GM23338 (cell line): Measurements from ENCODE around the gene HSD11B1L. TPM values are rescaled to one million over a fixed set of nuclear protein-coding genes. Genes with fewer than 3 reads are reported as not detected.

Source experiments
- ATAC-seq: fragments of 200-7000 bp; cut with Tn5 transposase; 3 replicates; pipeline ENCODE4 v1.9.1; 2020
- DNase-seq: peaks from one replicate; pipeline ENCODE4 v3.0.0-alpha.2; 2015; ENCODE audit warnings: low spot score
- H2AFZ ChIP-seq: fragments of 200-600 bp; sonication (generic); 2 replicates; pipeline ENCODE4 v1.8.0; 2016; ENCODE audit warnings: antibody characterized with exemption, mild to moderate bottlenecking, moderate library complexity
- H3F3A ChIP-seq: fragments of 200-600 bp; sonication (generic); replicated peaks from 2 replicates; pipeline ENCODE4 v1.8.0; 2017; ENCODE audit warnings: antibody characterized with exemption, mixed run types, low read depth
- H3K27ac ChIP-seq: fragments of 200-600 bp; sonication (generic); 2 replicates; pipeline ENCODE4 v1.6.1; 2016; ENCODE audit warnings: low read depth
- H3K27me3 ChIP-seq: fragments of 200-600 bp; sonication (generic); 2 replicates; pipeline ENCODE4 v1.8.0; 2016; ENCODE audit warnings: mild to moderate bottlenecking, mixed run types, moderate library complexity; ENCODE audit not compliant: insufficient read depth
- H3K36me3 ChIP-seq: fragments of 200-600 bp; sonication (generic); 2 replicates; pipeline ENCODE4 v1.8.0; 2016; ENCODE audit warnings: mild to moderate bottlenecking; ENCODE audit not compliant: insufficient read depth
- H3K4me1 ChIP-seq: fragments of 200-600 bp; sonication (generic); 2 replicates; pipeline ENCODE4 v1.8.0; 2016; ENCODE audit warnings: mild to moderate bottlenecking, moderate library complexity; ENCODE audit not compliant: insufficient read depth
- H3K4me2 ChIP-seq: fragments of 200-600 bp; sonication (generic); 2 replicates; pipeline ENCODE4 v1.7.1; 2017; ENCODE audit warnings: mixed run types
- H3K4me3 ChIP-seq: fragments of 200-600 bp; sonication (generic); 2 replicates; pipeline ENCODE4 v1.6.1; 2016; ENCODE audit warnings: mixed run types
- H3K79me2 ChIP-seq: fragments of 200-600 bp; sonication (generic); replicated peaks from 2 replicates; pipeline ENCODE4 v1.8.0; 2017; ENCODE audit warnings: mild to moderate bottlenecking; ENCODE audit not compliant: insufficient read depth
- H3K9me2 ChIP-seq: fragments of 200-600 bp; sonication (generic); 2 replicates; pipeline ENCODE4 v1.8.0; 2017; ENCODE audit not compliant: insufficient read depth
- H4K20me1 ChIP-seq: fragments of 200-600 bp; sonication (generic); replicated peaks from 2 replicates; pipeline ENCODE4 v1.8.0; 2017; ENCODE audit warnings: mild to moderate bottlenecking; ENCODE audit not compliant: insufficient read depth
- H3K27ac Mint-ChIP-seq: 2 replicates; pipeline ENCODE4 v1.8.0; 2020; ENCODE audit warnings: inconsistent platforms, mild to moderate bottlenecking, moderate library complexity, mixed read lengths
- H3K27me3 Mint-ChIP-seq: 3 replicates; pipeline ENCODE4 v1.8.0; 2022; ENCODE audit warnings: low read depth, mild to moderate bottlenecking, moderate library complexity, mixed read lengths, inconsistent platforms; ENCODE audit not compliant: insufficient read depth, poor library complexity
- H3K36me3 Mint-ChIP-seq: 3 replicates; pipeline ENCODE4 v1.8.0; 2021; ENCODE audit warnings: low read depth, mild to moderate bottlenecking, inconsistent platforms, moderate library complexity, mixed read lengths
- H3K4me1 Mint-ChIP-seq: 3 replicates; pipeline ENCODE4 v1.8.0; 2020; ENCODE audit warnings: mild to moderate bottlenecking, inconsistent platforms, mixed read lengths
- H3K4me3 Mint-ChIP-seq: 3 replicates; pipeline ENCODE4 v1.8.0; 2021; ENCODE audit warnings: moderate library complexity, mild to moderate bottlenecking, inconsistent platforms, mixed read lengths
- H3K9me3 Mint-ChIP-seq: 3 replicates; pipeline ENCODE4 v1.8.0; 2020; ENCODE audit warnings: moderate library complexity, mild to moderate bottlenecking, inconsistent platforms, mixed read lengths
- CREB1 ChIP-seq: fragments of 250-450 bp; sonication (Bioruptor Pico); IDR thresholded peaks from 2 replicates; pipeline ENCODE4 v1.5.0; 2020; ENCODE audit warnings: low read depth, mild to moderate bottlenecking, moderate library complexity
- CTCF ChIP-seq, 2 experiments: fragments of 200-600 bp in 1 of 2; sonication (generic) in 1 of 2; conservative IDR thresholded peaks; 2 replicates each; pipeline versions ENCODE4 v1.5.1 to v1.6.1; 2016 to 2017; ENCODE audit warnings: antibody characterized with exemption in 2 of 2, low read depth in 2 of 2, mild to moderate bottlenecking in 2 of 2, moderate library complexity in 1 of 2
- ETS1 ChIP-seq: IDR thresholded peaks from 2 replicates; pipeline ENCODE4 v1.6.1; 2016; ENCODE audit warnings: antibody characterized with exemption
- EZH2 ChIP-seq: fragments of 200-600 bp; sonication (generic); IDR thresholded peaks from one replicate; pipeline ENCODE4 v1.8.0; 2017; ENCODE audit warnings: antibody characterized with exemption, mild to moderate bottlenecking, low read depth; ENCODE audit not compliant: unreplicated experiment
- EZH2phosphoT487 ChIP-seq: fragments of 200-600 bp; sonication (generic); IDR thresholded peaks from one replicate; pipeline ENCODE4 v1.8.1; 2018; ENCODE audit warnings: antibody characterized with exemption; ENCODE audit not compliant: unreplicated experiment
- JUNB ChIP-seq: IDR thresholded peaks from one replicate; pipeline ENCODE4 v1.6.1; 2016; ENCODE audit warnings: antibody characterized with exemption; ENCODE audit not compliant: unreplicated experiment
- POLR2AphosphoS5 ChIP-seq: IDR thresholded peaks from 2 replicates; pipeline ENCODE4 v1.6.1; 2016; ENCODE audit warnings: antibody characterized with exemption, low read depth
- STAT1 ChIP-seq: IDR thresholded peaks from one replicate; pipeline ENCODE4 v1.6.1; 2016; ENCODE audit warnings: antibody characterized with exemption; ENCODE audit not compliant: unreplicated experiment
- ZNF114 ChIP-seq: fragments of 250-450 bp; sonication (Bioruptor Pico); IDR thresholded peaks from 2 replicates; pipeline ENCODE4 v1.5.0; 2020; ENCODE audit warnings: mild to moderate bottlenecking, moderate library complexity
- long read RNA-seq: library from polyadenylated mRNA; unstranded; transcript quantifications from one replicate; pipeline ENCODE4 v2.0.0, GENCODE V29; 2020; ENCODE audit not compliant: unreplicated experiment
- polyA plus RNA-seq: library from polyadenylated mRNA; unstranded; fragments of >200 nt; fragmentation: Nextera tagmentation; extraction: Ambion mirVana; gene quantifications from 2 replicates; pipeline ENCODE4 v1.2.1, GENCODE V29; 2016
- total RNA-seq: library from RNA; depleted of rRNA; stranded (reverse); fragments of >200 nt; shearing (Covaris generic); gene quantifications from 2 replicates; pipeline ENCODE4 v1.2.3, GENCODE V29; 2014; rRNA removed
- TF ChIP-seq, protein P1 (sequence below): IDR thresholded peaks from one replicate; pipeline ENCODE4 v1.6.1; 2018; ENCODE audit warnings: antibody characterized with exemption; ENCODE audit not compliant: unreplicated experiment
- TF ChIP-seq, protein P2 (sequence below): fragments of 250-450 bp; sonication (Bioruptor Pico); IDR thresholded peaks from 2 replicates; pipeline ENCODE4 v1.5.0; 2020; ENCODE audit warnings: mild to moderate bottlenecking, moderate library complexity

Gene HSD11B1L
- total RNA-seq (12.9 and 14.6 TPM in 2 replicates), polyA plus RNA-seq (17.8 and 18.4 TPM in 2 replicates)
- long read RNA-seq, partial matches to known transcripts: 2 of 10 reads
- long read RNA-seq, other reads (novel, unspliced or antisense): 4 of 10 reads

DNA sequence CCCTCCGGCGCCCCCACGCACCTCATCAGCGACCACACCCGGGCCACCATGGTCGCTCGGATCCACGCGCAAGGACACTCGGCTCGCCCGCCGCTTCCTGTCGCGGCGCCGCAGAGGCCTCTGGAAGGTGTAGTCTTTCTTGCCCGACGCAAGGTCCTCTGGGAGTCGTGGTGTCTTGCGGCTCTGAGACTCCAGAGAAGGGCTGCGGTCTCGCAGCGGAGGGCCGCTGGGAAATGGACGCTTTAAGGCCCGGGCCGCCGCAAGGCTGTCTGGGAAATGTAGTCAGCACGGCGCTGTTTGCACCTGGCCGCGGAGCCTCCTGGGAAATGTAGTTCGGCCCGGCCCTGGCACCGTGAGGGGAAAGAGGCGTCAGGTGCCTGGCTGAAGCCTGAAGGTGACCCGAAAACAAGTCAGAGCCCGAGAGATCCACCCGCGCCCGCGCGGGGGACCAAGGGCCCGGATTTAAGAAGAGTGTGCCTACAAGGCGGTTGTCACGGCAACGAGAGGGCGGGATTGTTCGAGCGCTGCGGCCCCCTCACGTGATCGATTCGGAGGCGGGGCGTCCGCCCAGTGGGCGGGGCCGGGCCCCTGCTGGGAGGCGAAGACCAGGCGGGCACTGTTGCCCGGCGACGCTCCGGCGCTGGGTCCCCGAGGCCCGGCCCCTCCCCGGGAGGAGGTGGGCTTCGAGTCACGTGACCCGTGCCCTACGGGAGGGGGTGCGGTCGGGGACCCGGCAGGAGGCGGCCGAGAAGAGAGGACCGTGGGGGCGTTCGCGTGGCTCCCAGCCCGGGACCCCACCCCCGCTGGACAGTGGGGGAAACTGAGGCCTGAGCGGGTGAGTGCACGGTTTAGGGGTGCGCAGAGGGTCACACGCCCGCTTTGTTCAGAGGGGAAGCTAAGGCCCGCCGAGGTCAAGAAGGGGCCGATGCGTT, at the start of gene HSD11B1L, which contains the start of gene MICOS13:
HSD11B1L (plus strand) TSS at position 591 of the 932 bp plus-strand sequence. CDS start 3,806 bp downstream, outside the sequence.
MICOS13 (minus strand) TSS at position 80 of the 932 bp plus-strand sequence; CDS start at position 50, 30 bp downstream.
- ATAC-seq (peak; percentile 95), DNase-seq (peak; percentile 99)
- H3K4me3 Mint-ChIP-seq: peak within 1 kb of the TSS; percentile 98
- Histone ChIP-seq H3K27ac (no peak within 1 kb of the TSS), H3K4me1 (no peaks in the 10 kb centered on the region; the same call in 1 of the 2 replicates), H3K36me3 (no peaks in the 10 kb centered on the region), H3K4me2 (peak within 1 kb of the TSS; percentile 95), H3K4me3 (peak within 1 kb of the TSS; percentile 89), H3K79me2 (no peaks in the 10 kb centered on the region), H4K20me1 (peaks cover 2% of the 10 kb centered on the region; the same call in 1 of the 2 replicates), H3F3A (0 out of 2 replicates have a peak, but pooled peaks cover 4% of the 10 kb centered on the region), H3K9me2 (peaks cover 7% of the 10 kb centered on the region), H2AFZ (peak within 1 kb of the TSS; percentile 99), H3K27me3 (no peaks in the 10 kb centered on the region)
- H3K9me3 Mint-ChIP-seq: no peaks in the 10 kb centered on the region
- no peaks in the 10 kb centered on the region; the same call in 1 of the 3 replicates for H3K36me3 Mint-ChIP-seq
- peaks cover 14% of the 10 kb centered on the region for H3K4me1 Mint-ChIP-seq
- peak within 1 kb of the TSS; percentile 98 for H3K27ac Mint-ChIP-seq
- peaks cover 27% of the 10 kb centered on the region for H3K27me3 Mint-ChIP-seq
- TF ChIP-seq ZNF114 (CRISPR knock-in tag) (no peak), POLR2AphosphoS5 (peak; percentile 79), EZH2phosphoT487 (no peak), JUNB (no peak), CTCF (conservative IDR thresholded peaks at IDR 0.05; ENCODE audit: low read depth in 2 of 2) (no peak), ETS1 (peak; percentile 99), STAT1 (no peak), EZH2 (no peak), CREB1 (CRISPR knock-in tag) (peak; percentile 73)
- TF ChIP-seq, protein P1, sequence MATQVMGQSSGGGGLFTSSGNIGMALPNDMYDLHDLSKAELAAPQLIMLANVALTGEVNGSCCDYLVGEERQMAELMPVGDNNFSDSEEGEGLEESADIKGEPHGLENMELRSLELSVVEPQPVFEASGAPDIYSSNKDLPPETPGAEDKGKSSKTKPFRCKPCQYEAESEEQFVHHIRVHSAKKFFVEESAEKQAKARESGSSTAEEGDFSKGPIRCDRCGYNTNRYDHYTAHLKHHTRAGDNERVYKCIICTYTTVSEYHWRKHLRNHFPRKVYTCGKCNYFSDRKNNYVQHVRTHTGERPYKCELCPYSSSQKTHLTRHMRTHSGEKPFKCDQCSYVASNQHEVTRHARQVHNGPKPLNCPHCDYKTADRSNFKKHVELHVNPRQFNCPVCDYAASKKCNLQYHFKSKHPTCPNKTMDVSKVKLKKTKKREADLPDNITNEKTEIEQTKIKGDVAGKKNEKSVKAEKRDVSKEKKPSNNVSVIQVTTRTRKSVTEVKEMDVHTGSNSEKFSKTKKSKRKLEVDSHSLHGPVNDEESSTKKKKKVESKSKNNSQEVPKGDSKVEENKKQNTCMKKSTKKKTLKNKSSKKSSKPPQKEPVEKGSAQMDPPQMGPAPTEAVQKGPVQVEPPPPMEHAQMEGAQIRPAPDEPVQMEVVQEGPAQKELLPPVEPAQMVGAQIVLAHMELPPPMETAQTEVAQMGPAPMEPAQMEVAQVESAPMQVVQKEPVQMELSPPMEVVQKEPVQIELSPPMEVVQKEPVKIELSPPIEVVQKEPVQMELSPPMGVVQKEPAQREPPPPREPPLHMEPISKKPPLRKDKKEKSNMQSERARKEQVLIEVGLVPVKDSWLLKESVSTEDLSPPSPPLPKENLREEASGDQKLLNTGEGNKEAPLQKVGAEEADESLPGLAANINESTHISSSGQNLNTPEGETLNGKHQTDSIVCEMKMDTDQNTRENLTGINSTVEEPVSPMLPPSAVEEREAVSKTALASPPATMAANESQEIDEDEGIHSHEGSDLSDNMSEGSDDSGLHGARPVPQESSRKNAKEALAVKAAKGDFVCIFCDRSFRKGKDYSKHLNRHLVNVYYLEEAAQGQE: no peak
- TF ChIP-seq, protein P2, sequence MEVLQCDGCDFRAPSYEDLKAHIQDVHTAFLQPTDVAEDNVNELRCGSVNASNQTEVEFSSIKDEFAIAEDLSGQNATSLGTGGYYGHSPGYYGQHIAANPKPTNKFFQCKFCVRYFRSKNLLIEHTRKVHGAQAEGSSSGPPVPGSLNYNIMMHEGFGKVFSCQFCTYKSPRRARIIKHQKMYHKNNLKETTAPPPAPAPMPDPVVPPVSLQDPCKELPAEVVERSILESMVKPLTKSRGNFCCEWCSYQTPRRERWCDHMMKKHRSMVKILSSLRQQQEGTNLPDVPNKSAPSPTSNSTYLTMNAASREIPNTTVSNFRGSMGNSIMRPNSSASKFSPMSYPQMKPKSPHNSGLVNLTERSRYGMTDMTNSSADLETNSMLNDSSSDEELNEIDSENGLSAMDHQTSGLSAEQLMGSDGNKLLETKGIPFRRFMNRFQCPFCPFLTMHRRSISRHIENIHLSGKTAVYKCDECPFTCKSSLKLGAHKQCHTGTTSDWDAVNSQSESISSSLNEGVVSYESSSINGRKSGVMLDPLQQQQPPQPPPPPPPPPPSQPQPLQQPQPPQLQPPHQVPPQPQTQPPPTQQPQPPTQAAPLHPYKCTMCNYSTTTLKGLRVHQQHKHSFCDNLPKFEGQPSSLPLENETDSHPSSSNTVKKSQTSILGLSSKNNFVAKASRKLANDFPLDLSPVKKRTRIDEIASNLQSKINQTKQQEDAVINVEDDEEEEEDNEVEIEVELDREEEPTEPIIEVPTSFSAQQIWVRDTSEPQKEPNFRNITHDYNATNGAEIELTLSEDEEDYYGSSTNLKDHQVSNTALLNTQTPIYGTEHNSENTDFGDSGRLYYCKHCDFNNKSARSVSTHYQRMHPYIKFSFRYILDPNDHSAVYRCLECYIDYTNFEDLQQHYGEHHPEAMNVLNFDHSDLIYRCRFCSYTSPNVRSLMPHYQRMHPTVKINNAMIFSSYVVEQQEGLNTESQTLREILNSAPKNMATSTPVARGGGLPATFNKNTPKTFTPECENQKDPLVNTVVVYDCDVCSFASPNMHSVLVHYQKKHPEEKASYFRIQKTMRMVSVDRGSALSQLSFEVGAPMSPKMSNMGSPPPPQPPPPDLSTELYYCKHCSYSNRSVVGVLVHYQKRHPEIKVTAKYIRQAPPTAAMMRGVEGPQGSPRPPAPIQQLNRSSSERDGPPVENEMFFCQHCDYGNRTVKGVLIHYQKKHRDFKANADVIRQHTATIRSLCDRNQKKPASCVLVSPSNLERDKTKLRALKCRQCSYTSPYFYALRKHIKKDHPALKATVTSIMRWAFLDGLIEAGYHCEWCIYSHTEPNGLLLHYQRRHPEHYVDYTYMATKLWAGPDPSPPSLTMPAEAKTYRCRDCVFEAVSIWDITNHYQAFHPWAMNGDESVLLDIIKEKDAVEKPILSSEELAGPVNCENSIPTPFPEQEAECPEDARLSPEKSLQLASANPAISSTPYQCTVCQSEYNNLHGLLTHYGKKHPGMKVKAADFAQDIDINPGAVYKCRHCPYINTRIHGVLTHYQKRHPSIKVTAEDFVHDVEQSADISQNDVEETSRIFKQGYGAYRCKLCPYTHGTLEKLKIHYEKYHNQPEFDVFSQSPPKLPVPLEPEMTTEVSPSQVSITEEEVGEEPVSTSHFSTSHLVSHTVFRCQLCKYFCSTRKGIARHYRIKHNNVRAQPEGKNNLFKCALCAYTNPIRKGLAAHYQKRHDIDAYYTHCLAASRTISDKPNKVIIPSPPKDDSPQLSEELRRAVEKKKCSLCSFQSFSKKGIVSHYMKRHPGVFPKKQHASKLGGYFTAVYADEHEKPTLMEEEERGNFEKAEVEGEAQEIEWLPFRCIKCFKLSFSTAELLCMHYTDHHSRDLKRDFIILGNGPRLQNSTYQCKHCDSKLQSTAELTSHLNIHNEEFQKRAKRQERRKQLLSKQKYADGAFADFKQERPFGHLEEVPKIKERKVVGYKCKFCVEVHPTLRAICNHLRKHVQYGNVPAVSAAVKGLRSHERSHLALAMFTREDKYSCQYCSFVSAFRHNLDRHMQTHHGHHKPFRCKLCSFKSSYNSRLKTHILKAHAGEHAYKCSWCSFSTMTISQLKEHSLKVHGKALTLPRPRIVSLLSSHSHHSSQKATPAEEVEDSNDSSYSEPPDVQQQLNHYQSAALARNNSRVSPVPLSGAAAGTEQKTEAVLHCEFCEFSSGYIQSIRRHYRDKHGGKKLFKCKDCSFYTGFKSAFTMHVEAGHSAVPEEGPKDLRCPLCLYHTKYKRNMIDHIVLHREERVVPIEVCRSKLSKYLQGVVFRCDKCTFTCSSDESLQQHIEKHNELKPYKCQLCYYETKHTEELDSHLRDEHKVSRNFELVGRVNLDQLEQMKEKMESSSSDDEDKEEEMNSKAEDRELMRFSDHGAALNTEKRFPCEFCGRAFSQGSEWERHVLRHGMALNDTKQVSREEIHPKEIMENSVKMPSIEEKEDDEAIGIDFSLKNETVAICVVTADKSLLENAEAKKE (CRISPR knock-in tag): no peak
